Measurements from ENCODE around the gene PTX4. TPM values are rescaled to one million over a fixed set of nuclear protein-coding genes. Genes with fewer than 3 reads are reported as not detected.

PTX4 gene
- total RNA-seq, 1 experiment from 2014 or later, result not detected

DNA sequence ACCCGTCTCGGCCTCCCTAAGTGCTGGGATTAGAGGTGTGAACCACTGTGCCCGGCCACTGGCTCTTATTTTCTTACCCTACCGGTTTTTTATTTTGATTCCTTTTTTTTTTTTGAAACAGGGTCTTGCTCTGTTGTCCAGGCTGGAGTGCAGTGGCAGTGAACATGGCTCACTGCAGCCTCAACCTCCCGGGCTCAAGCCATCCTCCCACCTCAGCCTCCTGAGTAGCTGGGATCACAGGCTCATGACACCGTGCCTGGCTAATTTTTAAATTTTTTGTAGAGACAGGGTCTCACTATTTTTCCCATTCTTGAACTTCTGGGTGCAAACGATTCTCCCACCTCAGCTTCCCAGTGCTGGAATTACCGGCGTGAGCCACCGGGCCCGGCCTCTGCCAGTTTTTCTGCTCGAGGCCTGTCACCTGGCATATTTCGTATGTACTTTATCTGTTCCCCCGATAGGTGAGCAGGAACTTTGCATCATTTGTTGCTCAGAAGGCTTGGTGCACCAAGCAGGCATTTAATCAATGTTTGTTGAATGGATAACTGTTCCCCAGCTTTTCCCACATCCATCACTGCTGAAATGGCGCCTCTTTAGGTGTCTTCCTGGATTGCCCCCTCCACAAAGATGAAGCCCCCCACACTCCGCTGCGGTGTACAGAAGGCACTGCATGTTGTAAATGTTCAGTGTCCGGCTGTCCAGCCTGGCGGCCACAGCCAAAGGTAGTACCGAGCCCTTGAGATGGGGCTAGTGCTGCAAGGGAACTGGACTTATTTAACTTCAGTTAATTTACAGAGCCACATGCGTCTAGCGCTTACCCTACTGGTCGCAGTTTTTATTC is 3.6 kb upstream of the PTX4 start:
- H3K9me3 ChIP-seq (ENCODE audit: control insufficient read depth, low read depth, low read length), result no peaks in the 10 kb centered on the region
- peaks cover 3 to 22% (median 21%) of the 10 kb centered on the region in 3 experiments; a peak in 5 of 7 replicates for H3K36me3 Mint-ChIP-seq (ENCODE audit: insufficient read depth in 1 of 3, low read depth in 3 of 3)
- no peaks in the 10 kb centered on the region for H4K20me1 ChIP-seq (ENCODE audit: control insufficient read depth, insufficient read depth, insufficient read length)
- H3K79me2 ChIP-seq (ENCODE audit: insufficient read depth, low read length), result no peaks in the 10 kb centered on the region; the same call in 1 of the 2 replicates
- H3K9ac ChIP-seq (ENCODE audit: extremely low read depth, insufficient read length, low read length), result peak overlapping the region; percentile 82
- H2BK12ac ChIP-seq (ENCODE audit: insufficient read length, low read depth, low read length), result no peak overlapping the region
- peak overlapping the region; percentile 87 to 94 for H3K4me3 Mint-ChIP-seq
- H3K4me2 ChIP-seq (ENCODE audit: insufficient read depth, insufficient read length, low read length), result peak overlapping the region; percentile 86
- H4K8ac ChIP-seq (replicated peaks; ENCODE audit: insufficient read length, low read depth, low read length), result no peak overlapping the region
- no peaks in the 10 kb centered on the region for H3K79me1 ChIP-seq (ENCODE audit: insufficient read depth, low read depth, low read length, poor library complexity, severe bottlenecking)
- no CpG with 5 or more reads among the region's 23 CpGs for WGBS (ENCODE audit: extremely low coverage, insufficient read length, low lambda C conversion rate)
- H2BK5ac ChIP-seq (ENCODE audit: insufficient read length, low read length), result no peak overlapping the region
- H3K56ac ChIP-seq (ENCODE audit: insufficient read length, low read depth, low read length), result no peak overlapping the region
- H2BK15ac ChIP-seq (ENCODE audit: low read depth, low read length), result no peak overlapping the region
- H3K9me3 Mint-ChIP-seq, result no peaks in the 10 kb centered on the region
- H3K23me2 ChIP-seq (ENCODE audit: insufficient read length, low read depth, low read length, poor library complexity, severe bottlenecking), result peaks cover 3% of the 10 kb centered on the region
- no peak overlapping the region for H2BK120ac ChIP-seq (ENCODE audit: low read depth, low read length, poor library complexity, severe bottlenecking)
- DNase-seq, result no peak
- H3K27ac ChIP-seq (ENCODE audit: insufficient read length, low read depth, low read length), result no peak overlapping the region
- peak overlapping the region; percentile 4 for H4K5ac ChIP-seq (ENCODE audit: insufficient read length, low read depth, low read length)
- TF ChIP-seq, protein P1, sequence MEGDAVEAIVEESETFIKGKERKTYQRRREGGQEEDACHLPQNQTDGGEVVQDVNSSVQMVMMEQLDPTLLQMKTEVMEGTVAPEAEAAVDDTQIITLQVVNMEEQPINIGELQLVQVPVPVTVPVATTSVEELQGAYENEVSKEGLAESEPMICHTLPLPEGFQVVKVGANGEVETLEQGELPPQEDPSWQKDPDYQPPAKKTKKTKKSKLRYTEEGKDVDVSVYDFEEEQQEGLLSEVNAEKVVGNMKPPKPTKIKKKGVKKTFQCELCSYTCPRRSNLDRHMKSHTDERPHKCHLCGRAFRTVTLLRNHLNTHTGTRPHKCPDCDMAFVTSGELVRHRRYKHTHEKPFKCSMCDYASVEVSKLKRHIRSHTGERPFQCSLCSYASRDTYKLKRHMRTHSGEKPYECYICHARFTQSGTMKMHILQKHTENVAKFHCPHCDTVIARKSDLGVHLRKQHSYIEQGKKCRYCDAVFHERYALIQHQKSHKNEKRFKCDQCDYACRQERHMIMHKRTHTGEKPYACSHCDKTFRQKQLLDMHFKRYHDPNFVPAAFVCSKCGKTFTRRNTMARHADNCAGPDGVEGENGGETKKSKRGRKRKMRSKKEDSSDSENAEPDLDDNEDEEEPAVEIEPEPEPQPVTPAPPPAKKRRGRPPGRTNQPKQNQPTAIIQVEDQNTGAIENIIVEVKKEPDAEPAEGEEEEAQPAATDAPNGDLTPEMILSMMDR (conservative IDR thresholded peaks at IDR 0.05), result no peak; the same call in 2 of the 3 replicates
- H3K27ac Mint-ChIP-seq, result peak overlapping the region in 2 of 3 experiments; percentile 97 to 99; a peak in 4 of 7 replicates
- no peak overlapping the region for H2BK20ac ChIP-seq (ENCODE audit: low read depth, low read length, poor library complexity, severe bottlenecking)
- H4K91ac ChIP-seq (ENCODE audit: insufficient read length, low read depth, low read length), result no peak overlapping the region
- peaks cover 4 to 12% of the 10 kb centered on the region in 2 experiments for H3K4me1 Mint-ChIP-seq
- no peaks in the 10 kb centered on the region; the same call in 1 of the 2 replicates for H3K4me1 ChIP-seq (ENCODE audit: insufficient read depth, low read length)
- H2AFZ ChIP-seq (ENCODE audit: low read length), result no peak overlapping the region
- no peak overlapping the region for H3K4ac ChIP-seq (ENCODE audit: low read depth, low read length)
- no peak overlapping the region for H3T11ph ChIP-seq (ENCODE audit: low read length)
- H3K14ac ChIP-seq (ENCODE audit: insufficient read depth, low read length), result peak overlapping the region; percentile 97; the same call in 1 of the 2 replicates
- no peaks in the 10 kb centered on the region for H3K27me3 ChIP-seq (ENCODE audit: insufficient read depth, low read length)
- no peak overlapping the region for H2AK5ac ChIP-seq (ENCODE audit: insufficient read length, low read length)
- H3K23ac ChIP-seq (ENCODE audit: insufficient read length, low read depth, low read length), result no peak overlapping the region
- H3K18ac ChIP-seq (ENCODE audit: insufficient read length, low read depth, low read length), result peak overlapping the region; percentile 96
- peaks cover 3% of the 10 kb centered on the region for H3K27me3 Mint-ChIP-seq (ENCODE audit: low read depth)

Measured in H9 (cell line).